HepG2 (cell line): Measurements from ENCODE around the gene DGKG. TPM values are rescaled to one million over a fixed set of nuclear protein-coding genes. Genes with fewer than 3 reads are reported as not detected.

ENCODE experiments used
- BHLHE40 ChIP-seq: IDR thresholded peaks from 2 replicates; pipeline ENCODE4 v1.6.1; 2011; ENCODE audit warnings: low read length, improper control_type of control experiment
- CBX2 ChIP-seq, 2 experiments: fragments of 200-600 bp in 1 of 2; sonication (generic); formaldehyde crosslinking in 1 of 2; IDR thresholded peaks; 2 replicates each; pipeline versions ENCODE4 v1.7.0 to v1.8.1; 2018 to 2022; ENCODE audit warnings: low read depth in 2 of 2, low read length in 1 of 2, mild to moderate bottlenecking in 1 of 2, missing genetic modification reagents in 1 of 2
- CREB1 ChIP-seq, 2 experiments: fragments of 450-650 bp in 1 of 2; IDR thresholded peaks; 2 replicates each; pipeline ENCODE4 v1.6.1; 2016 to 2017; ENCODE audit warnings: control low read depth in 1 of 2, mild to moderate bottlenecking in 1 of 2, missing compliant biosample characterization in 1 of 2, missing genetic modification characterization in 1 of 2
- ESRRA ChIP-seq: sonication (generic); formaldehyde crosslinking; IDR thresholded peaks from 2 replicates; pipeline ENCODE4 v1.5.1; 2020; ENCODE audit warnings: mild to moderate bottlenecking, low read depth, missing genetic modification reagents
- KAT8 ChIP-seq: IDR thresholded peaks from 2 replicates; pipeline ENCODE4 v1.6.1; 2016; ENCODE audit warnings: missing genetic modification reagents, missing compliant biosample characterization
- MAX ChIP-seq: IDR thresholded peaks from 2 replicates; pipeline ENCODE4 v1.6.1; 2012; ENCODE audit warnings: inconsistent platforms
- MXD4 ChIP-seq: IDR thresholded peaks from 2 replicates; pipeline ENCODE4 v1.6.1; 2016; ENCODE audit warnings: mild to moderate bottlenecking, missing biosample characterization, missing genetic modification reagents
- NR1H2 ChIP-seq: sonication (generic); formaldehyde crosslinking; IDR thresholded peaks from 2 replicates; pipeline ENCODE4 v1.8.1; 2022; ENCODE audit warnings: low read depth, missing genetic modification reagents, borderline replicate concordance
- RAD21 ChIP-seq: fragments of 450-650 bp; formaldehyde crosslinking; IDR thresholded peaks from 2 replicates; pipeline ENCODE4 v1.5.0; 2020; ENCODE audit warnings: mild to moderate bottlenecking
- SNRNP70 ChIP-seq: fragments of 200-400 bp; formaldehyde crosslinking; IDR thresholded peaks from 2 replicates; pipeline ENCODE4 v1.6.1; 2017; ENCODE audit warnings: mild to moderate bottlenecking, low read depth, low read length, moderate library complexity
- SOX6 ChIP-seq, 2 experiments: fragments of 450-650 bp in 1 of 2; sonication (generic) in 1 of 2; formaldehyde crosslinking in 1 of 2; IDR thresholded peaks; 2 replicates each; pipeline versions ENCODE4 v1.4.0 to v1.6.1; 2017 to 2020; ENCODE audit warnings: antibody characterized with exemption in 1 of 2, mild to moderate bottlenecking in 1 of 2, missing genetic modification reagents in 1 of 2
- SRSF1 ChIP-seq: fragments of 200-400 bp; formaldehyde crosslinking; optimal IDR thresholded peaks from 2 replicates; pipeline ENCODE3; 2017; ENCODE audit warnings: mild to moderate bottlenecking, low read depth, low read length, moderate library complexity
- STAT5B ChIP-seq: sonication (generic); formaldehyde crosslinking; IDR thresholded peaks from 2 replicates; pipeline ENCODE4 v1.4.0; 2020; ENCODE audit warnings: missing genetic modification reagents
- ZFAT ChIP-seq: sonication (generic); formaldehyde crosslinking; conservative IDR thresholded peaks from 2 replicates; pipeline ENCODE4 v1.8.1; 2023; ENCODE audit warnings: missing genetic modification reagents, inconsistent platforms
- ZNF121 ChIP-seq: sonication (generic); formaldehyde crosslinking; IDR thresholded peaks from 2 replicates; pipeline ENCODE4 v1.5.0; 2020; ENCODE audit warnings: mild to moderate bottlenecking, missing genetic modification reagents
- ZNF331 ChIP-seq: sonication (generic); formaldehyde crosslinking; IDR thresholded peaks from 2 replicates; pipeline ENCODE4 v1.4.0; 2020; ENCODE audit warnings: missing genetic modification reagents
- ZNF362 ChIP-seq: sonication (generic); formaldehyde crosslinking; IDR thresholded peaks from 2 replicates; pipeline ENCODE4 v1.4.0; 2020; ENCODE audit warnings: missing genetic modification reagents, mild to moderate bottlenecking, borderline replicate concordance
- ZNF720 ChIP-seq: sonication (generic); formaldehyde crosslinking; IDR thresholded peaks from 2 replicates; pipeline ENCODE4 v1.4.0; 2020; ENCODE audit warnings: missing genetic modification reagents
- ZNF740 ChIP-seq: sonication (generic); formaldehyde crosslinking; IDR thresholded peaks from 2 replicates; pipeline ENCODE4 v1.4.0; 2020; ENCODE audit warnings: missing genetic modification reagents
- ZNF749 ChIP-seq: sonication (generic); formaldehyde crosslinking; IDR thresholded peaks from 2 replicates; pipeline ENCODE4 v1.8.0; 2022; ENCODE audit warnings: mild to moderate bottlenecking, missing genetic modification reagents, moderate library complexity, borderline replicate concordance
- ZNF761 ChIP-seq: sonication (generic); formaldehyde crosslinking; conservative IDR thresholded peaks from 2 replicates; pipeline ENCODE4 v1.4.0; 2020; ENCODE audit warnings: mild to moderate bottlenecking, missing genetic modification reagents
- ZNF800 ChIP-seq: sonication (generic); formaldehyde crosslinking; IDR thresholded peaks from 2 replicates; pipeline ENCODE4 v1.4.0; 2020; ENCODE audit warnings: missing genetic modification reagents
- polyA plus RNA-seq, 8 experiments: library from polyadenylated mRNA; depleted of rRNA in 3 of 8; stranded (reverse) in 7 of 8; unstranded in 1 of 8; fragments of >200 nt; fragmentation: Illumina TruSeq in 4 of 8; extraction: Trizol in 4 of 8; gene quantifications; 2 replicates each; pipeline versions ENCODE4 v1.2.1 to v1.2.3, GENCODE V29; 2011 to 2016; ENCODE audit warnings: low read depth in 4 of 8, missing spikeins in 1 of 8, mixed read lengths in 1 of 8; ENCODE audit not compliant: insufficient read depth in 1 of 8
- total RNA-seq, 5 experiments: library from RNA; depleted of rRNA; stranded (reverse); fragments of >200 nt; fragmentation: Illumina TruSeq; extraction: Trizol; gene quantifications; 2 replicates each; pipeline ENCODE4 v1.2.3, GENCODE V29; 2016; ENCODE audit warnings: low read depth in 1 of 5

Gene DGKG
- total and polyA plus RNA-seq, 2 of the 13 experiments (the other 11 are each of a cell fraction or from before 2014, with no cell fraction given), result 3.8 to 6.2 TPM

- TF ChIP-seq ZNF331 (CRISPR knock-in tag) (peak; percentile 60; the same call in 1 of the 2 replicates), ZNF749 (CRISPR knock-in tag) (no peak), ESRRA (CRISPR knock-in tag) (no peak), SOX6 (IDR thresholded peaks at IDR 0.05) (no peak), SOX6 (CRISPR knock-in tag; IDR thresholded peaks at IDR 0.05) (no peak), KAT8 (CRISPR knock-in tag) (0 out of 2 replicates have a peak, but pooled peaks have one; percentile 27), SNRNP70 (no peak), CREB1 (IDR thresholded peaks at IDR 0.05) (no peak), CREB1 (CRISPR knock-in tag; IDR thresholded peaks at IDR 0.05) (no peak), RAD21 (0 out of 2 replicates have a peak, but pooled peaks have one; percentile 22), ZNF121 (CRISPR knock-in tag) (peak; percentile 76), ZFAT (CRISPR knock-in tag) (no peak), STAT5B (CRISPR knock-in tag) (no peak), BHLHE40 (no peak), SRSF1 (peak; percentile 77), ZNF362 (CRISPR knock-in tag) (peak; percentile 0; the same call in 1 of the 2 replicates), CBX2 (IDR thresholded peaks at IDR 0.05; ENCODE audit: low read depth, low read length) (no peak), CBX2 (CRISPR knock-in tag; IDR thresholded peaks at IDR 0.05; ENCODE audit: low read depth) (no peak), ZNF761 (CRISPR knock-in tag) (no peak), NR1H2 (CRISPR knock-in tag) (no peak), ZNF800 (0 out of 2 replicates have a peak, but pooled peaks have one; percentile 38), ZNF720 (CRISPR knock-in tag) (no peak), MXD4 (CRISPR knock-in tag) (no peak), MAX (peak; percentile 29; the same call in 1 of the 2 replicates), ZNF740 (CRISPR knock-in tag) (peak; percentile 91)
Measured at GRCh38 chr3:186107215-186108105, 254.6 kb downstream of the DGKG start (continued).
